Peyer's patch (tissue), 4 donors: ENCODE results near the gene TIMM13.

Experiments
- POLR2A ChIP-seq, 2 donors: fragments of 450-650 bp; IDR thresholded peaks; one replicate each; pipeline ENCODE4 v1.5.1; 2017; ENCODE audit warnings: antibody characterized with exemption in 2 of 2, mild to moderate bottlenecking in 2 of 2, moderate library complexity in 2 of 2
- TF ChIP-seq, protein P1 (sequence below), 6 experiments: fragments of 450-650 bp in 4 of 6; fragments of 200-600 bp in 2 of 6; sonication (generic) in 1 of 6; IDR thresholded peaks; one replicate each; pipeline ENCODE4 v1.5.1; 2017 to 2019; ENCODE audit warnings: antibody characterized with exemption in 6 of 6, mild to moderate bottlenecking in 3 of 6, moderate library complexity in 1 of 6

DNA sequence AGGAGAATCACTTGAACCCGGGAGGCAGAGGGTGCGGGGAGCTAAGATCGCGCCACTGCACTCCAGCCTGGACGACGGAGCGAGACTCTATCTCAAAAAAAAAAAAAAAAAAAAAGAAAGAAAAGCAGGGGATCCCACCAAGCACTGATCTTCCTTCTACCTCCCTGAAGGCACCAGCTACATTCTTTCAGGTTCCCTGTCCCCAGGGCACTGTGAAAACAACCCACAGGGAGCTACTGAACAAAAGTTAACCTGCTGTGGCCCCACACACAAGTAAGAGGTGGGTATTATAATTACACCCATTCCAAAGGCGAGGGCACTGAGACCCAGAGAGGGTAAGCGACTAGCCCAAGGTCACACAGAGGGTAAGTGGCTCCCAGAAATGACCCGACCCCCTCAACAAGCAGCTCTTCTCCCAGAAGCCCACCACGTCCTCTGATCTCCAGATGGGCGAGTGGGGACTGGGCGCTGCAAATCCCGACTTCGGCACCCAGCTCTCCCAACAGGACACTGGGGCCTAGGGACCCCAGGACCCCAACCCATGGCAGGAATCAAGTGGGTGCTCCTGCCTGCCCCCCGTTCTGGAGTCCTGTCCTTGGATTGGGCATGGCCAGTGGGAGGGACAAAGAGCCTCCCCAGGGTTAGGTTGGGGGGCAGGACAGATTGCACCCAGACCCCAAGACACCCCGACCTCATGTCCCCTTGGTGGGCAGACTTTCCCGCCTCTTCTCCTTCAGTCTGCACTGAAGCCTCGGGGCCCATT, 27.0 kb upstream of the TIMM13 start:
- TF ChIP-seq, protein P1, sequence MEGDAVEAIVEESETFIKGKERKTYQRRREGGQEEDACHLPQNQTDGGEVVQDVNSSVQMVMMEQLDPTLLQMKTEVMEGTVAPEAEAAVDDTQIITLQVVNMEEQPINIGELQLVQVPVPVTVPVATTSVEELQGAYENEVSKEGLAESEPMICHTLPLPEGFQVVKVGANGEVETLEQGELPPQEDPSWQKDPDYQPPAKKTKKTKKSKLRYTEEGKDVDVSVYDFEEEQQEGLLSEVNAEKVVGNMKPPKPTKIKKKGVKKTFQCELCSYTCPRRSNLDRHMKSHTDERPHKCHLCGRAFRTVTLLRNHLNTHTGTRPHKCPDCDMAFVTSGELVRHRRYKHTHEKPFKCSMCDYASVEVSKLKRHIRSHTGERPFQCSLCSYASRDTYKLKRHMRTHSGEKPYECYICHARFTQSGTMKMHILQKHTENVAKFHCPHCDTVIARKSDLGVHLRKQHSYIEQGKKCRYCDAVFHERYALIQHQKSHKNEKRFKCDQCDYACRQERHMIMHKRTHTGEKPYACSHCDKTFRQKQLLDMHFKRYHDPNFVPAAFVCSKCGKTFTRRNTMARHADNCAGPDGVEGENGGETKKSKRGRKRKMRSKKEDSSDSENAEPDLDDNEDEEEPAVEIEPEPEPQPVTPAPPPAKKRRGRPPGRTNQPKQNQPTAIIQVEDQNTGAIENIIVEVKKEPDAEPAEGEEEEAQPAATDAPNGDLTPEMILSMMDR (IDR thresholded peaks at IDR 0.05), result no peak
- TF ChIP-seq POLR2A (IDR thresholded peaks at IDR 0.05), result no peak
